HepG2 (cell line): ENCODE measurements around the gene USP11. TPM values are rescaled to one million over a fixed set of nuclear protein-coding genes. Genes with fewer than 3 reads are reported as not detected.

Experiments
- ATAC-seq: fragments of 200-7000 bp; cut with Tn5 transposase; 3 replicates; pipeline ENCODE4 v1.9.1; 2020; ENCODE audit warnings: mild to moderate bottlenecking, moderate library complexity
- BruUV-seq: library from RNA; stranded (reverse); fragments of 400-500 nt; replicated peaks from 2 replicates; lab custom pipeline; 2021; lab: Mats Ljungman, UMichigan
- CTCF ChIA-PET: fragments of 300-600 bp; formaldehyde crosslinking; extraction: SDS; loops from one replicate; lab custom pipeline; 2021; ENCODE audit warnings: low total read pairs, inconsistent platforms, low intra/inter-chr PET ratio; lab: Yijun Ruan, JAX
- POLR2A ChIA-PET: fragments of 350-600 bp; sonication (Branson Sonifier 250); formaldehyde crosslinking; loops from one replicate; lab custom pipeline; 2020; ENCODE audit warnings: antibody characterized with exemption, inconsistent platforms; lab: Yijun Ruan, JAX
- DNase-seq: peaks from one replicate; pipeline ENCODE4 v3.0.0-alpha.2; 2015; ENCODE audit warnings: low spot score
- FAIRE-seq: peaks from 3 replicates; lab custom pipeline; 2011; peaks lifted over from hg19 to GRCh38; lab: Jason Lieb, UNC
- H2AFZ ChIP-seq: one replicate; pipeline ENCODE4 v1.6.1; 2011; ENCODE audit warnings: low read length, inconsistent platforms
- H3K27ac ChIP-seq: fragments of 300-600 bp; 3 replicates; pipeline ENCODE4 v1.8.0; 2011; ENCODE audit warnings: mixed run types, mild to moderate bottlenecking, mixed read lengths, low read length, inconsistent platforms; ENCODE audit not compliant: insufficient read depth; ENCODE audit errors: extremely low read length
- H3K27me3 ChIP-seq, 2 experiments: fragments of 200-600 bp in 1 of 2; 2 replicates in 1 of 2; 3 replicates in 1 of 2; pipeline versions ENCODE4 v1.6.0 to v1.8.0; 2011; ENCODE audit warnings: low read length in 2 of 2, mild to moderate bottlenecking in 2 of 2, moderate library complexity in 2 of 2, inconsistent platforms in 1 of 2; ENCODE audit not compliant: insufficient read depth in 2 of 2, control insufficient read depth in 1 of 2
- H3K36me3 ChIP-seq, 2 experiments: fragments of 200-600 bp in 1 of 2; replicated peaks in 1 of 2; 2 replicates in 1 of 2; 3 replicates in 1 of 2; pipeline versions ENCODE4 v1.5.1 to v1.8.0; 2011; ENCODE audit warnings: low read length in 2 of 2, inconsistent platforms in 1 of 2; ENCODE audit not compliant: insufficient read depth in 2 of 2, control insufficient read depth in 1 of 2
- H3K4me1 ChIP-seq: 2 replicates; pipeline ENCODE4 v1.5.1; 2012; ENCODE audit warnings: low read length, inconsistent platforms; ENCODE audit not compliant: insufficient read depth
- H3K4me2 ChIP-seq: 2 replicates; pipeline ENCODE4 v1.6.0; 2011; ENCODE audit warnings: low read depth, low read length, inconsistent platforms
- H3K4me3 ChIP-seq, 3 experiments: fragments of 200-600 bp in 1 of 3; sonication (generic), shearing (Covaris generic) in 1 of 3; replicated peaks in 1 of 3; 2 replicates each; pipeline ENCODE4 v1.5.1; 2011 to 2016; ENCODE audit warnings: low read length in 3 of 3, inconsistent platforms in 2 of 3, low read depth in 2 of 3, mild to moderate bottlenecking in 2 of 3, control low read depth in 1 of 3, mixed read lengths in 1 of 3; ENCODE audit not compliant: insufficient read depth in 1 of 3
- H3K79me2 ChIP-seq: one replicate; pipeline ENCODE4 v1.6.1; 2011; ENCODE audit warnings: low read length, inconsistent platforms; ENCODE audit not compliant: insufficient read depth
- H3K9ac ChIP-seq: 2 replicates; pipeline ENCODE4 v1.6.0; 2011; ENCODE audit warnings: mild to moderate bottlenecking, low read depth, low read length, inconsistent platforms; ENCODE audit not compliant: insufficient read depth
- H3K9me3 ChIP-seq: 2 replicates; pipeline ENCODE4 v1.5.1; 2012; ENCODE audit warnings: mild to moderate bottlenecking, low read length
- H4K20me1 ChIP-seq: 2 replicates; pipeline ENCODE4 v1.6.0; 2011; ENCODE audit warnings: inconsistent platforms, mild to moderate bottlenecking, low read length, moderate library complexity; ENCODE audit not compliant: insufficient read depth
- FOSL1 ChIP-seq: sonication (generic); formaldehyde crosslinking; IDR thresholded peaks from 2 replicates; pipeline ENCODE4 v1.9.0; 2021; ENCODE audit warnings: missing genetic modification reagents, borderline replicate concordance
- FOXA3 ChIP-seq: IDR thresholded peaks from 2 replicates; pipeline ENCODE4 v1.6.1; 2016; ENCODE audit warnings: missing genetic modification reagents, missing compliant biosample characterization
- KDM2A ChIP-seq: sonication (generic); formaldehyde crosslinking; IDR thresholded peaks from 2 replicates; pipeline ENCODE4 v1.4.0; 2020; ENCODE audit warnings: low read depth, missing genetic modification reagents, borderline replicate concordance
- KDM4B ChIP-seq: sonication (generic); formaldehyde crosslinking; IDR thresholded peaks from 2 replicates; pipeline ENCODE4 v1.4.0; 2020; ENCODE audit warnings: missing genetic modification reagents
- MIXL1 ChIP-seq: IDR thresholded peaks from 2 replicates; pipeline ENCODE4 v1.6.1; 2016
- RNF2 ChIP-seq: fragments of 450-650 bp; conservative IDR thresholded peaks from 2 replicates; pipeline ENCODE4 v1.6.1; 2016; ENCODE audit warnings: low read depth
- SRY ChIP-seq: sonication (generic); formaldehyde crosslinking; IDR thresholded peaks from 2 replicates; pipeline ENCODE4 v1.8.0; 2022; ENCODE audit warnings: mild to moderate bottlenecking, missing genetic modification reagents
- ZBTB7B ChIP-seq: sonication (generic); formaldehyde crosslinking; IDR thresholded peaks from 2 replicates; pipeline ENCODE4 v1.4.0; 2020; ENCODE audit warnings: missing genetic modification reagents
- ZNF460 ChIP-seq: sonication (generic); formaldehyde crosslinking; IDR thresholded peaks from 2 replicates; pipeline ENCODE4 v1.5.1; 2020; ENCODE audit warnings: missing genetic modification reagents, mild to moderate bottlenecking, borderline replicate concordance
- ZNF570 ChIP-seq: sonication (generic); formaldehyde crosslinking; IDR thresholded peaks from 2 replicates; pipeline ENCODE4 v1.4.0; 2020; ENCODE audit warnings: mild to moderate bottlenecking, missing genetic modification reagents, borderline replicate concordance
- ZNF775 ChIP-seq: sonication (generic); formaldehyde crosslinking; IDR thresholded peaks from 2 replicates; pipeline ENCODE4 v1.4.0; 2020; ENCODE audit warnings: missing genetic modification reagents, mild to moderate bottlenecking, moderate library complexity, borderline replicate concordance
- ZSCAN31 ChIP-seq: sonication (generic); formaldehyde crosslinking; IDR thresholded peaks from 2 replicates; pipeline ENCODE4 v1.5.0; 2020; ENCODE audit warnings: low read depth, mild to moderate bottlenecking, missing genetic modification reagents
- WGBS: methylation state at CpG from one replicate; pipeline ENCODE4 v1.1.6; 2017; ENCODE audit warnings: low lambda C conversion rate; 5-methylcytosine and 5-hydroxymethylcytosine counted together
- in situ Hi-C: cut with HindIII; loops from 2 replicates; pipeline ENCODE4 v1.10.0; 2017; ENCODE audit warnings: low pct_unique_long_range_greater_than_20kb; ENCODE audit not compliant: extremely low pct_ligation_motif_present
- intact Hi-C: fragments of 100-400 bp; cut with micrococcal nuclease; formaldehyde crosslinking; loops from one replicate; pipeline ENCODE4 v1.10.0; 2022; ENCODE audit not compliant: unreplicated experiment
- polyA plus RNA-seq, 8 experiments: library from polyadenylated mRNA; depleted of rRNA in 3 of 8; stranded (reverse) in 7 of 8; unstranded in 1 of 8; fragments of >200 nt; fragmentation: Illumina TruSeq in 4 of 8; extraction: Trizol in 4 of 8; gene quantifications; 2 replicates each; pipeline versions ENCODE4 v1.2.1 to v1.2.3, GENCODE V29; 2011 to 2016; ENCODE audit warnings: low read depth in 4 of 8, missing spikeins in 1 of 8, mixed read lengths in 1 of 8; ENCODE audit not compliant: insufficient read depth in 1 of 8
- total RNA-seq, 5 experiments: library from RNA; depleted of rRNA; stranded (reverse); fragments of >200 nt; fragmentation: Illumina TruSeq; extraction: Trizol; gene quantifications; 2 replicates each; pipeline ENCODE4 v1.2.3, GENCODE V29; 2016; ENCODE audit warnings: low read depth in 1 of 5
- TF ChIP-seq, protein P1 (sequence below): sonication (generic); formaldehyde crosslinking; IDR thresholded peaks from 2 replicates; pipeline ENCODE4 v1.4.0; 2020; ENCODE audit warnings: low read depth, missing genetic modification reagents
- TF ChIP-seq, protein P2 (sequence below): sonication (generic); formaldehyde crosslinking; IDR thresholded peaks from 2 replicates; pipeline ENCODE4 v1.4.0; 2020; ENCODE audit warnings: missing genetic modification reagents
- TF ChIP-seq, protein P3 (sequence below): sonication (generic); formaldehyde crosslinking; IDR thresholded peaks from 2 replicates; pipeline ENCODE4 v1.4.0; 2020; ENCODE audit warnings: missing genetic modification reagents

The USP11 gene
- total and polyA plus RNA-seq, 2 of the 13 experiments (the other 11 are each of a cell fraction or from before 2014, with no cell fraction given), result 23.8 to 31.7 TPM

DNA sequence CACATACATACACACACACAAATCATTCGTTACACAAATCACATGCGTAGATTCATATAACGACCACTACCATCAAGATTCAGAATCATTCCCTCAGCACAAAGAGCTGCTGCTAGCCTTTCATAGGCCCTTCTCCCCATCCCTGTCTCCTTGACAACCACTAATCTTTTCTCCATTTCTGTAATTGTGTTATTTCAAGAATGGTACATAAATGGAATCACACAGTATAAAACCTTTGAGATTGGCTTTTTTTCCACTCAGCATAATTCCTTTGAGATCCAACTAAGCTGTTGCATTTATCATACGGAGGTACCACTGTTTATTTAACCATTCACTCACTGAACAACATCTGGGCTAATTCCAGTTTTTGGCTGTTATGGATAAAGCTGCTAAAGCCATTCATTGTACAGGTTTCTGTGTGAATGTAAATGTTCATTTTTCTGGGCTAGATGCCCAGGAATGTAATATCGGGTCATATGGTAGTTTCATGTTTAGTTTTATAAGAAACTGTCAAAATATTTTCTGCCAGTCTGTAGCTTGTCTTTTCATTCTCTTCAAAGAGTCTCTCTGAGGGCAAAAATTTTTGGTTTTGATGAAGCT, 64.1 kb downstream of the USP11 start (continued):
- TF ChIP-seq ZBTB7B (CRISPR knock-in tag), result no peak
- TF ChIP-seq ZNF570 (CRISPR knock-in tag), result no peak
- no peak for TF ChIP-seq FOXA3 (CRISPR knock-in tag)
- TF ChIP-seq ZNF775 (CRISPR knock-in tag), result no peak

DNA sequence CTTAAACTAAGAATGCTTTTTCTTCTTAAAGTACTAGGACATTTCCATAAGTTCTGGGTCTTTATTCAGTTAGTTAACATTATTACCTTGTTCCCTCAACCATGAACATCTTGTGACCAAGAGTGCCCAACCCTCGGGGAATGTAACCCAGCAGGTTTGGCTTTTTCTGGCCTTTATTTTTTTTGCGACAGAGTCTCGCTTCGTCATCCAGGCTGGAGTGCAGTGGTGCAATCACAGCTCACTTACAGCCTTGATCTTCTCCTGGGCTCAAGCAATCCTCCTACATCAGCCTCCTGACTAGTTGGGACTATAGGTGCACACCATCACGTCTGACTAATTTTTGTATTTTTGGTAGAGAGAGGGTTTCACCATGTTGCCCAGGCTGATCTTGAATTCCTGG, 65.1 kb downstream of the USP11 start:
- H3K4me1 ChIP-seq, result peaks cover 9% of the 10 kb centered on the region; the same call in 1 of the 2 replicates
- no peaks in the 10 kb centered on the region for H3K79me2 ChIP-seq
- no peak overlapping the region for H3K9ac ChIP-seq
- intact Hi-C loops (no loop called here), in situ Hi-C loops (no loop called here)
- WGBS, result 0% methylated on average over 5 of the region's 5 CpGs
- no TSS peak for BruUV-seq
- no peaks in the 10 kb centered on the region for H4K20me1 ChIP-seq
- H3K36me3 ChIP-seq, result no peaks in the 10 kb centered on the region
- DNase-seq, result no peak
- POLR2A ChIA-PET, result no interaction called here
- no peak overlapping the region for H2AFZ ChIP-seq
- H3K4me3 ChIP-seq, result no peak overlapping the region
- CTCF ChIA-PET, result no interaction called here
- peaks cover 0 to 5% of the 10 kb centered on the region in 2 experiments; a peak in 2 of 5 replicates for H3K27me3 ChIP-seq
- no peak overlapping the region for H3K27ac ChIP-seq
- H3K4me2 ChIP-seq, result no peak overlapping the region
- no peak for FAIRE-seq
- no peaks in the 10 kb centered on the region for H3K9me3 ChIP-seq
- ATAC-seq, result no peak
- TF ChIP-seq ZSCAN31 (no peak), KDM4B (CRISPR knock-in tag) (no peak), FOSL1 (CRISPR knock-in tag) (no peak), RNF2 (no peak), MIXL1 (CRISPR knock-in tag) (no peak), KDM2A (no peak), SRY (CRISPR knock-in tag) (no peak), ZNF460 (CRISPR knock-in tag) (no peak)
- TF ChIP-seq, protein P1, sequence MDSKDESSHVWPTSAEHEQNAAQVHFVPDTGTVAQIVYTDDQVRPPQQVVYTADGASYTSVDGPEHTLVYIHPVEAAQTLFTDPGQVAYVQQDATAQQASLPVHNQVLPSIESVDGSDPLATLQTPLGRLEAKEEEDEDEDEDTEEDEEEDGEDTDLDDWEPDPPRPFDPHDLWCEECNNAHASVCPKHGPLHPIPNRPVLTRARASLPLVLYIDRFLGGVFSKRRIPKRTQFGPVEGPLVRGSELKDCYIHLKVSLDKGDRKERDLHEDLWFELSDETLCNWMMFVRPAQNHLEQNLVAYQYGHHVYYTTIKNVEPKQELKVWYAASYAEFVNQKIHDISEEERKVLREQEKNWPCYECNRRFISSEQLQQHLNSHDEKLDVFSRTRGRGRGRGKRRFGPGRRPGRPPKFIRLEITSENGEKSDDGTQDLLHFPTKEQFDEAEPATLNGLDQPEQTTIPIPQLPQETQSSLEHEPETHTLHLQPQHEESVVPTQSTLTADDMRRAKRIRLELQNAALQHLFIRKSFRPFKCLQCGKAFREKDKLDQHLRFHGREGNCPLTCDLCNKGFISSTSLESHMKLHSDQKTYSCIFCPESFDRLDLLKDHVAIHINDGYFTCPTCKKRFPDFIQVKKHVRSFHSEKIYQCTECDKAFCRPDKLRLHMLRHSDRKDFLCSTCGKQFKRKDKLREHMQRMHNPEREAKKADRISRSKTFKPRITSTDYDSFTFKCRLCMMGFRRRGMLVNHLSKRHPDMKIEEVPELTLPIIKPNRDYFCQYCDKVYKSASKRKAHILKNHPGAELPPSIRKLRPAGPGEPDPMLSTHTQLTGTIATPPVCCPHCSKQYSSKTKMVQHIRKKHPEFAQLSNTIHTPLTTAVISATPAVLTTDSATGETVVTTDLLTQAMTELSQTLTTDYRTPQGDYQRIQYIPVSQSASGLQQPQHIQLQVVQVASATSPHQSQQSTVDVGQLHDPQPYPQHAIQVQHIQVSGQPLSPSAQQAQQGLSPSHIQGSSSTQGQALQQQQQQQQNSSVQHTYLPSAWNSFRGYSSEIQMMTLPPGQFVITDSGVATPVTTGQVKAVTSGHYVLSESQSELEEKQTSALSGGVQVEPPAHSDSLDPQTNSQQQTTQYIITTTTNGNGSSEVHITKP, result no peak
- TF ChIP-seq, protein P2, sequence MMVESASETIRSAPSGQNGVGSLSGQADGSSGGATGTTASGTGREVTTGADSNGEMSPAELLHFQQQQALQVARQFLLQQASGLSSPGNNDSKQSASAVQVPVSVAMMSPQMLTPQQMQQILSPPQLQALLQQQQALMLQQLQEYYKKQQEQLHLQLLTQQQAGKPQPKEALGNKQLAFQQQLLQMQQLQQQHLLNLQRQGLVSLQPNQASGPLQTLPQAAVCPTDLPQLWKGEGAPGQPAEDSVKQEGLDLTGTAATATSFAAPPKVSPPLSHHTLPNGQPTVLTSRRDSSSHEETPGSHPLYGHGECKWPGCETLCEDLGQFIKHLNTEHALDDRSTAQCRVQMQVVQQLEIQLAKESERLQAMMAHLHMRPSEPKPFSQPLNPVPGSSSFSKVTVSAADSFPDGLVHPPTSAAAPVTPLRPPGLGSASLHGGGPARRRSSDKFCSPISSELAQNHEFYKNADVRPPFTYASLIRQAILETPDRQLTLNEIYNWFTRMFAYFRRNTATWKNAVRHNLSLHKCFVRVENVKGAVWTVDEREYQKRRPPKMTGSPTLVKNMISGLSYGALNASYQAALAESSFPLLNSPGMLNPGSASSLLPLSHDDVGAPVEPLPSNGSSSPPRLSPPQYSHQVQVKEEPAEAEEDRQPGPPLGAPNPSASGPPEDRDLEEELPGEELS, result no peak
- TF ChIP-seq, protein P3, sequence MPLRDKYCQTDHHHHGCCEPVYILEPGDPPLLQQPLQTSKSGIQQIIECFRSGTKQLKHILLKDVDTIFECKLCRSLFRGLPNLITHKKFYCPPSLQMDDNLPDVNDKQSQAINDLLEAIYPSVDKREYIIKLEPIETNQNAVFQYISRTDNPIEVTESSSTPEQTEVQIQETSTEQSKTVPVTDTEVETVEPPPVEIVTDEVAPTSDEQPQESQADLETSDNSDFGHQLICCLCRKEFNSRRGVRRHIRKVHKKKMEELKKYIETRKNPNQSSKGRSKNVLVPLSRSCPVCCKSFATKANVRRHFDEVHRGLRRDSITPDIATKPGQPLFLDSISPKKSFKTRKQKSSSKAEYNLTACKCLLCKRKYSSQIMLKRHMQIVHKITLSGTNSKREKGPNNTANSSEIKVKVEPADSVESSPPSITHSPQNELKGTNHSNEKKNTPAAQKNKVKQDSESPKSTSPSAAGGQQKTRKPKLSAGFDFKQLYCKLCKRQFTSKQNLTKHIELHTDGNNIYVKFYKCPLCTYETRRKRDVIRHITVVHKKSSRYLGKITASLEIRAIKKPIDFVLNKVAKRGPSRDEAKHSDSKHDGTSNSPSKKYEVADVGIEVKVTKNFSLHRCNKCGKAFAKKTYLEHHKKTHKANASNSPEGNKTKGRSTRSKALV, result no peak
